HCT116 (cell line): Measurements from ENCODE around the gene HDAC7. TPM values are rescaled to one million over a fixed set of nuclear protein-coding genes. Genes with fewer than 3 reads are reported as not detected.

Experiments
- ATAC-seq: fragments of 200-7000 bp; cut with Tn5 transposase; 2 replicates; pipeline ENCODE4 v1.9.1; 2020; ENCODE audit warnings: mild to moderate bottlenecking, moderate library complexity
- BruUV-seq: library from RNA; stranded (reverse); fragments of 400-500 nt; replicated peaks from 2 replicates; lab custom pipeline; 2021; lab: Mats Ljungman, UMichigan
- CTCF ChIA-PET: fragments of 300-600 bp; sonication (Branson Sonifier 250); formaldehyde crosslinking; loops from one replicate; lab custom pipeline; 2021; ENCODE audit warnings: antibody characterized with exemption; lab: Charles Lee
- POLR2A ChIA-PET: fragments of 300-600, 350-600 bp; sonication (Branson Sonifier 250); formaldehyde crosslinking; loops from one replicate; lab custom pipeline; 2021; ENCODE audit warnings: antibody characterized with exemption; lab: Charles Lee
- RAD21 ChIA-PET, 2 experiments: fragments of 300-600 bp; sonication (Branson Sonifier 250); formaldehyde crosslinking; loops; one replicate each; lab custom pipeline; 2023; ENCODE audit warnings: low total read pairs in 2 of 2; ENCODE audit not compliant: uncharacterized antibody in 2 of 2, unreplicated experiment in 2 of 2, low non-redundant PET in 1 of 2; lab: Charles Lee
- DNase-seq: peaks from one replicate; pipeline ENCODE4 v3.0.0-alpha.2; 2010; ENCODE audit warnings: low read depth, low spot score
- H2AFZ ChIP-seq: fragments of 200-600 bp; shearing (Covaris generic), sonication (generic); 2 replicates; pipeline ENCODE4 v1.6.1; 2017; ENCODE audit warnings: low read depth, mixed run types, mixed read lengths, antibody characterized with exemption, low read length; ENCODE audit not compliant: poor library complexity, severe bottlenecking
- H3K27ac ChIP-seq: 2 replicates; pipeline ENCODE4 v1.5.1; 2012; ENCODE audit warnings: low read depth, low read length
- H3K27me3 ChIP-seq: fragments of 200-600 bp; sonication (generic); 2 replicates; pipeline ENCODE4 v1.6.1; 2016; ENCODE audit warnings: mixed run types, low read length, mixed read lengths; ENCODE audit not compliant: insufficient read depth
- H3K36me3 ChIP-seq, 2 experiments: fragments of 200-500 bp in 1 of 2; fragments of 200-600 bp in 1 of 2; sonication (Bioruptor generic) in 1 of 2; sonication (generic) in 1 of 2; 2 replicates each; pipeline versions ENCODE4 v1.5.1 to v1.6.1; 2014 to 2016; ENCODE audit warnings: low read length in 2 of 2, inconsistent platforms in 1 of 2, mixed read lengths in 1 of 2, mixed run types in 1 of 2; ENCODE audit not compliant: insufficient read depth in 2 of 2, control insufficient read depth in 1 of 2
- H3K4me1 ChIP-seq, 2 experiments: fragments of 200-600 bp in 1 of 2; sonication (generic) in 1 of 2; 2 replicates each; pipeline versions ENCODE4 v1.5.1 to v1.6.1; 2012 to 2017; ENCODE audit warnings: low read length in 2 of 2, inconsistent platforms in 1 of 2, mild to moderate bottlenecking in 1 of 2, mixed read lengths in 1 of 2, mixed run types in 1 of 2, moderate library complexity in 1 of 2; ENCODE audit not compliant: insufficient read depth in 2 of 2, control insufficient read depth in 1 of 2
- H3K4me2 ChIP-seq: fragments of 200-600 bp; sonication (generic); 2 replicates; pipeline ENCODE4 v1.6.1; 2017; ENCODE audit warnings: mixed run types, low read length, mixed read lengths
- H3K4me3 ChIP-seq, 2 experiments: fragments of 200-600 bp in 1 of 2; sonication (generic) in 1 of 2; replicated peaks in 1 of 2; 2 replicates each; pipeline ENCODE4 v1.5.1; 2011 to 2016; ENCODE audit warnings: low read length in 2 of 2, control low read depth in 1 of 2, low read depth in 1 of 2, mild to moderate bottlenecking in 1 of 2, mixed read lengths in 1 of 2, mixed run types in 1 of 2
- H3K79me2 ChIP-seq: fragments of 200-600 bp; sonication (generic); 2 replicates; pipeline ENCODE4 v1.6.1; 2017; ENCODE audit warnings: mild to moderate bottlenecking, mixed run types, low read length, moderate library complexity, mixed read lengths; ENCODE audit not compliant: insufficient read depth
- H3K9ac ChIP-seq: fragments of 200-600 bp; sonication (generic); 2 replicates; pipeline ENCODE4 v1.6.1; 2016; ENCODE audit warnings: low read length, mixed read lengths
- H3K9me2 ChIP-seq: fragments of 200-600 bp; sonication (generic), shearing (Covaris generic); 2 replicates; pipeline ENCODE4 v1.6.1; 2017; ENCODE audit warnings: mixed run types, mild to moderate bottlenecking, moderate library complexity; ENCODE audit not compliant: insufficient read depth
- H3K9me3 ChIP-seq, 2 experiments: fragments of 200-500 bp in 1 of 2; fragments of 200-600 bp in 1 of 2; sonication (Bioruptor generic) in 1 of 2; sonication (generic) in 1 of 2; 2 replicates each; pipeline ENCODE4 v1.6.1; 2014 to 2017; ENCODE audit warnings: low read length in 2 of 2, mixed read lengths in 2 of 2, inconsistent platforms in 1 of 2, low read depth in 1 of 2, mild to moderate bottlenecking in 1 of 2, mixed run types in 1 of 2, moderate library complexity in 1 of 2; ENCODE audit not compliant: control insufficient read depth in 1 of 2, insufficient read depth in 1 of 2
- H4K20me1 ChIP-seq: fragments of 200-600 bp; sonication (generic), shearing (Covaris generic); 2 replicates; pipeline ENCODE4 v1.6.1; 2017; ENCODE audit warnings: mixed run types, mild to moderate bottlenecking, moderate library complexity; ENCODE audit not compliant: insufficient read depth
- CEBPB ChIP-seq: IDR thresholded peaks from 2 replicates; pipeline ENCODE4 v1.6.1; 2012; ENCODE audit warnings: low read depth
- EGR1 ChIP-seq: IDR thresholded peaks from 2 replicates; pipeline ENCODE4 v1.6.1; 2012; ENCODE audit warnings: low read depth
- EZH2 ChIP-seq: fragments of 200-600 bp; sonication (generic); IDR thresholded peaks from 2 replicates; pipeline ENCODE4 v1.6.1; 2017; ENCODE audit warnings: antibody characterized with exemption, mixed run types
- JUND ChIP-seq: IDR thresholded peaks from 2 replicates; pipeline ENCODE4 v1.6.1; 2012
- SRF ChIP-seq: IDR thresholded peaks from 2 replicates; pipeline ENCODE4 v1.6.1; 2012; ENCODE audit warnings: low read depth
- TCF7L2 ChIP-seq: IDR thresholded peaks from 2 replicates; pipeline ENCODE4 v1.7.0; 2011; ENCODE audit warnings: borderline replicate concordance, inconsistent platforms; ENCODE audit not compliant: insufficient read depth, insufficient read length; ENCODE audit errors: extremely low read depth
- ZFX ChIP-seq: fragments of 450-650 bp; IDR thresholded peaks from 2 replicates; pipeline ENCODE4 v1.6.1; 2017
- intact Hi-C: fragments of 100-400 bp; cut with micrococcal nuclease; formaldehyde crosslinking; loops from 2 replicates; pipeline ENCODE4 v1.10.0; 2022
- total RNA-seq: library from RNA; stranded (reverse); gene quantifications from one replicate; pipeline ENCODE4 v1.2.1, GENCODE V29; 2021; ENCODE audit not compliant: unreplicated experiment
- TF ChIP-seq, protein P1 (sequence below): IDR thresholded peaks from 2 replicates; pipeline ENCODE4 v1.6.1; 2012
- TF ChIP-seq, protein P2 (sequence below): IDR thresholded peaks from 2 replicates; pipeline ENCODE4 v1.6.1; 2012; ENCODE audit warnings: low read depth
- TF ChIP-seq, protein P3 (sequence below), 3 experiments: fragments of 200-600 bp in 1 of 3; sonication (generic) in 1 of 3; IDR thresholded peaks in 2 of 3; conservative IDR thresholded peaks in 1 of 3; 2 replicates each; pipeline ENCODE4 v1.5.1; 2012 to 2017; ENCODE audit warnings: low read depth in 2 of 3, low read length in 2 of 3, antibody characterized with exemption in 1 of 3, borderline replicate concordance in 1 of 3, control low read depth in 1 of 3, mild to moderate bottlenecking in 1 of 3, mixed read lengths in 1 of 3, mixed run types in 1 of 3, moderate library complexity in 1 of 3; ENCODE audit not compliant: insufficient read depth in 1 of 3

Gene HDAC7
- total RNA-seq, 1 experiment from 2014 or later, result 38.1 TPM

DNA sequence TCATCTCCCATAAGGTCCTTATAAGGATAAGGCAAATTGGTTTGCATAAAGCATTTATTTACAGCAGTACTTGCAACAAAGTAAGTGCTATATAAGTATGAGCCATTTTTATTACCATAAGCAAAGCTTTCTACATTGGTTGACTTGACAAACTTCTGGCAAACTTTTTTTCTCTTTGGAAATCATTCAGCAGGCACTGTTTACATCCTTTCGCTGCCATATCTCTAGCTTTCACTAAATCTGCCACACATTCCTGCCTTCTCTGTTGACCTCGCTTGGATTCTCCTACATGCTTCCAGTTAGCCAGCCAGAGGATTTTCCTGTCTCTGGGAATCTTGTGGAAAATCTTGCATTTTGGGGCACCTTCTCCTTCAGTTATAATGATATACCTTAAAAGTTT, 21.8 kb upstream of the HDAC7 start:
- ChIA-PET CTCF (interaction anchor here (1.2 kb wide), 1 partner anchor 63 kb away, joined by 4 read pairs; the partner anchor contains the start of gene VDR), RAD21 (no interaction called here), POLR2A (interaction anchor here (2.1 kb wide), 1 partner anchor 13 kb away, joined by 6 read pairs; no protein-coding TSS in a partner anchor)
- no peaks in the 10 kb centered on the region for H3K9me2 ChIP-seq
- H3K4me2 ChIP-seq, result no peak overlapping the region
- TSS peak; percentile 29 for BruUV-seq
- no peak for DNase-seq
- no peak for TF ChIP-seq EZH2
- TF ChIP-seq, protein P1, sequence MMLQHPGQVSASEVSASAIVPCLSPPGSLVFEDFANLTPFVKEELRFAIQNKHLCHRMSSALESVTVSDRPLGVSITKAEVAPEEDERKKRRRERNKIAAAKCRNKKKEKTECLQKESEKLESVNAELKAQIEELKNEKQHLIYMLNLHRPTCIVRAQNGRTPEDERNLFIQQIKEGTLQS, result no peak
- no peaks in the 10 kb centered on the region for H3K9me3 ChIP-seq
- intact Hi-C loops, result no loop called here
- H3K27me3 ChIP-seq, result no peaks in the 10 kb centered on the region
- H3K9ac ChIP-seq, result no peak overlapping the region
- ATAC-seq, result no peak
- H3K4me1 ChIP-seq, result peaks cover 0 to 21% of the 10 kb centered on the region in 2 experiments; a peak in 1 of 4 replicates
- H3K79me2 ChIP-seq, result no peaks in the 10 kb centered on the region
- H3K4me3 ChIP-seq, result no peak overlapping the region
- no peak overlapping the region for H2AFZ ChIP-seq
- no peaks in the 10 kb centered on the region for H4K20me1 ChIP-seq
- no peak overlapping the region for H3K27ac ChIP-seq
- H3K36me3 ChIP-seq, result no peaks in the 10 kb centered on the region

GRCh38 chr12:47840571-47840970, 20.9 kb upstream of the HDAC7 start:
- Histone ChIP-seq H3K4me1 (peaks cover 7 to 28% of the 10 kb centered on the region in 2 experiments; a peak in 2 of 4 replicates), H3K4me3 (no peak overlapping the region), H3K36me3 (no peaks in the 10 kb centered on the region), H2AFZ (no peak overlapping the region), H3K9me2 (no peaks in the 10 kb centered on the region), H3K27ac (no peak overlapping the region), H3K9ac (no peak overlapping the region), H3K79me2 (no peaks in the 10 kb centered on the region), H3K9me3 (no peaks in the 10 kb centered on the region), H3K27me3 (no peaks in the 10 kb centered on the region), H3K4me2 (no peak overlapping the region), H4K20me1 (no peaks in the 10 kb centered on the region)
- no peak for DNase-seq
- ATAC-seq, result no peak
- ChIA-PET CTCF (interaction anchor here (0.7 to 4.7 kb wide), 6 partner anchors 11 to 125 kb away, joined by 3 to 164 read pairs (median 4); partner anchors contain the start of genes SLC48A1 and VDR), POLR2A (interaction anchor here (1.0 to 2.1 kb wide), 2 partner anchors 12 to 99 kb away, joined by 3 to 6 read pairs; no protein-coding TSS in a partner anchor), RAD21 (no interaction called here)
- BruUV-seq, result no TSS peak
- intact Hi-C loops, result no loop called here
- TF ChIP-seq JUND, result no peak
- TF ChIP-seq EZH2, result no peak
- no peak for TF ChIP-seq SRF
- no peak for TF ChIP-seq CEBPB
- TF ChIP-seq, protein P2, sequence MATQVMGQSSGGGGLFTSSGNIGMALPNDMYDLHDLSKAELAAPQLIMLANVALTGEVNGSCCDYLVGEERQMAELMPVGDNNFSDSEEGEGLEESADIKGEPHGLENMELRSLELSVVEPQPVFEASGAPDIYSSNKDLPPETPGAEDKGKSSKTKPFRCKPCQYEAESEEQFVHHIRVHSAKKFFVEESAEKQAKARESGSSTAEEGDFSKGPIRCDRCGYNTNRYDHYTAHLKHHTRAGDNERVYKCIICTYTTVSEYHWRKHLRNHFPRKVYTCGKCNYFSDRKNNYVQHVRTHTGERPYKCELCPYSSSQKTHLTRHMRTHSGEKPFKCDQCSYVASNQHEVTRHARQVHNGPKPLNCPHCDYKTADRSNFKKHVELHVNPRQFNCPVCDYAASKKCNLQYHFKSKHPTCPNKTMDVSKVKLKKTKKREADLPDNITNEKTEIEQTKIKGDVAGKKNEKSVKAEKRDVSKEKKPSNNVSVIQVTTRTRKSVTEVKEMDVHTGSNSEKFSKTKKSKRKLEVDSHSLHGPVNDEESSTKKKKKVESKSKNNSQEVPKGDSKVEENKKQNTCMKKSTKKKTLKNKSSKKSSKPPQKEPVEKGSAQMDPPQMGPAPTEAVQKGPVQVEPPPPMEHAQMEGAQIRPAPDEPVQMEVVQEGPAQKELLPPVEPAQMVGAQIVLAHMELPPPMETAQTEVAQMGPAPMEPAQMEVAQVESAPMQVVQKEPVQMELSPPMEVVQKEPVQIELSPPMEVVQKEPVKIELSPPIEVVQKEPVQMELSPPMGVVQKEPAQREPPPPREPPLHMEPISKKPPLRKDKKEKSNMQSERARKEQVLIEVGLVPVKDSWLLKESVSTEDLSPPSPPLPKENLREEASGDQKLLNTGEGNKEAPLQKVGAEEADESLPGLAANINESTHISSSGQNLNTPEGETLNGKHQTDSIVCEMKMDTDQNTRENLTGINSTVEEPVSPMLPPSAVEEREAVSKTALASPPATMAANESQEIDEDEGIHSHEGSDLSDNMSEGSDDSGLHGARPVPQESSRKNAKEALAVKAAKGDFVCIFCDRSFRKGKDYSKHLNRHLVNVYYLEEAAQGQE, result no peak
- no peak for TF ChIP-seq EGR1
- no peak for TF ChIP-seq TCF7L2
- TF ChIP-seq, protein P3, sequence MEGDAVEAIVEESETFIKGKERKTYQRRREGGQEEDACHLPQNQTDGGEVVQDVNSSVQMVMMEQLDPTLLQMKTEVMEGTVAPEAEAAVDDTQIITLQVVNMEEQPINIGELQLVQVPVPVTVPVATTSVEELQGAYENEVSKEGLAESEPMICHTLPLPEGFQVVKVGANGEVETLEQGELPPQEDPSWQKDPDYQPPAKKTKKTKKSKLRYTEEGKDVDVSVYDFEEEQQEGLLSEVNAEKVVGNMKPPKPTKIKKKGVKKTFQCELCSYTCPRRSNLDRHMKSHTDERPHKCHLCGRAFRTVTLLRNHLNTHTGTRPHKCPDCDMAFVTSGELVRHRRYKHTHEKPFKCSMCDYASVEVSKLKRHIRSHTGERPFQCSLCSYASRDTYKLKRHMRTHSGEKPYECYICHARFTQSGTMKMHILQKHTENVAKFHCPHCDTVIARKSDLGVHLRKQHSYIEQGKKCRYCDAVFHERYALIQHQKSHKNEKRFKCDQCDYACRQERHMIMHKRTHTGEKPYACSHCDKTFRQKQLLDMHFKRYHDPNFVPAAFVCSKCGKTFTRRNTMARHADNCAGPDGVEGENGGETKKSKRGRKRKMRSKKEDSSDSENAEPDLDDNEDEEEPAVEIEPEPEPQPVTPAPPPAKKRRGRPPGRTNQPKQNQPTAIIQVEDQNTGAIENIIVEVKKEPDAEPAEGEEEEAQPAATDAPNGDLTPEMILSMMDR (IDR thresholded peaks at IDR 0.05 in 2 of 3, conservative IDR thresholded peaks at IDR 0.05 in 1 of 3; ENCODE audit: borderline replicate concordance in 1 of 3, insufficient read depth in 1 of 3, low read depth in 2 of 3, low read length in 2 of 3), result no peak
- TF ChIP-seq, protein P1, result no peak
- TF ChIP-seq ZFX, result no peak
